Colonic mucosa (tissue), 4 donors: Measurements from ENCODE around the gene BCAS3. TPM values are rescaled to one million over a fixed set of nuclear protein-coding genes. Genes with fewer than 3 reads are reported as not detected.
"Not testable (repeated sequence)": the region's sequence is repeated elsewhere in the genome, so short reads cannot be mapped to it uniquely, and the experiment has no call there.

Source experiments
- DNase-seq: peaks from one replicate; pipeline ENCODE4 v3.0.0-alpha.2; 2020
- H3K27ac ChIP-seq: fragments of 200-600 bp; one replicate; pipeline ENCODE4 v1.8.0; 2021
- H3K27me3 ChIP-seq: fragments of 200-600 bp; one replicate; pipeline ENCODE4 v1.8.0; 2021
- H3K36me3 ChIP-seq: fragments of 200-600 bp; one replicate; pipeline ENCODE4 v1.8.0; 2021
- H3K4me1 ChIP-seq: fragments of 200-600 bp; one replicate; pipeline ENCODE4 v1.8.0; 2021; ENCODE audit warnings: mild to moderate bottlenecking
- H3K4me3 ChIP-seq: fragments of 200-600 bp; one replicate; pipeline ENCODE4 v1.8.0; 2021
- H3K9ac ChIP-seq, 2 donors: one replicate each; pipeline ENCODE4 v1.7.0; 2013; ENCODE audit warnings: control low read depth in 2 of 2, low read depth in 2 of 2, low read length in 2 of 2
- H3K9me3 ChIP-seq: fragments of 200-600 bp; one replicate; pipeline ENCODE4 v1.8.0; 2021
- CTCF ChIP-seq: fragments of 200-600 bp; IDR thresholded peaks from one replicate; pipeline ENCODE4 v1.8.0; 2022; ENCODE audit warnings: antibody characterized with exemption, mild to moderate bottlenecking
- intact Hi-C: fragments of 100-400 bp; cut with DNase I; formaldehyde crosslinking; loops from one replicate; pipeline ENCODE4 v1.14.1; 2022
- total RNA-seq, 2 donors: library from RNA; stranded (reverse); fragmentation: NEBNext Ultra II Directional in 1 of 2; extraction: Animal tissue kit (Norgen Biotek cat#: 25700) in 1 of 2; gene quantifications; one replicate each; pipeline ENCODE4 v1.2.1, GENCODE V29; 2021
- donor health status: healthy.
- donor health status: DM: no; HTN: no; CAD: no.
- donor health status: DM: no; HTN: no; CAD: no.

Gene BCAS3
- total RNA-seq, 2 donors from 2014 or later: 11.0 to 17.8 TPM

- Histone ChIP-seq H3K36me3 (no peaks in the 10 kb centered on the region), H3K4me1 (no peaks in the 10 kb centered on the region), H3K9ac (no peak overlapping the region), H3K27ac (no peak overlapping the region), H3K27me3 (no peaks in the 10 kb centered on the region), H3K9me3 (no peaks in the 10 kb centered on the region), H3K4me3 (no peak overlapping the region)
- intact Hi-C loops: no loop called here
- DNase-seq: no peak
- TF ChIP-seq CTCF: no peak
Observed at GRCh38 chr17:60803059-60803458, 125.4 kb downstream of the BCAS3 start.

- Histone ChIP-seq H3K4me3 (no peak overlapping the region), H3K36me3 (no peaks in the 10 kb centered on the region), H3K9me3 (no peaks in the 10 kb centered on the region), H3K4me1 (no peaks in the 10 kb centered on the region), H3K27me3 (no peaks in the 10 kb centered on the region), H3K9ac (no peak overlapping the region), H3K27ac (no peak overlapping the region)
- DNase-seq: no peak
- TF ChIP-seq CTCF: no peak
- intact Hi-C loops: no loop called here
Observed at GRCh38 chr17:60804831-60805230, 127.2 kb downstream of the BCAS3 start.

- H3K9ac ChIP-seq: no peak overlapping the region
- DNase-seq: no peak
- H3K27ac ChIP-seq: no peak overlapping the region
- H3K27me3 ChIP-seq: no peaks in the 10 kb centered on the region
- H3K9me3 ChIP-seq: no peaks in the 10 kb centered on the region
- intact Hi-C loops: no loop called here
- H3K4me3 ChIP-seq: no peak overlapping the region
- H3K4me1 ChIP-seq: no peaks in the 10 kb centered on the region
- TF ChIP-seq CTCF: no peak
- no peaks in the 10 kb centered on the region for H3K36me3 ChIP-seq
Observed at GRCh38 chr17:60809421-60809820, 131.8 kb downstream of the BCAS3 start.

GRCh38 chr17:60814941-60815340 is 137.3 kb downstream of the BCAS3 start:
- intact Hi-C loops, H3K4me3 ChIP-seq, H3K4me1 ChIP-seq, H3K27me3 ChIP-seq, H3K9me3 ChIP-seq, H3K27ac ChIP-seq, H3K9ac ChIP-seq, DNase-seq, H3K36me3 ChIP-seq: not testable (repeated sequence)

- Histone ChIP-seq H3K9me3 (no peaks in the 10 kb centered on the region), H3K27me3 (no peaks in the 10 kb centered on the region), H3K4me1 (no peaks in the 10 kb centered on the region), H3K4me3 (no peak overlapping the region), H3K36me3 (no peaks in the 10 kb centered on the region), H3K27ac (no peak overlapping the region), H3K9ac (no peak overlapping the region)
- intact Hi-C loops: no loop called here
- no peak for TF ChIP-seq CTCF
- no peak for DNase-seq
Observed at GRCh38 chr17:60817192-60817591, 139.5 kb downstream of the BCAS3 start.

- no peak overlapping the region for H3K27ac ChIP-seq
- H3K4me3 ChIP-seq: no peak overlapping the region
- H3K4me1 ChIP-seq: no peaks in the 10 kb centered on the region
- no peaks in the 10 kb centered on the region for H3K9me3 ChIP-seq
- DNase-seq: no peak
- no peak for TF ChIP-seq CTCF
- H3K9ac ChIP-seq: no peak overlapping the region
- H3K27me3 ChIP-seq: no peaks in the 10 kb centered on the region
- no peaks in the 10 kb centered on the region for H3K36me3 ChIP-seq
- intact Hi-C loops: no loop called here
Observed at GRCh38 chr17:60819447-60820130, 141.9 kb downstream of the BCAS3 start.
